HepG2 (cell line): Measurements from ENCODE around the gene EEF1E1. TPM values are rescaled to one million over a fixed set of nuclear protein-coding genes. Genes with fewer than 3 reads are reported as not detected.

Experiments used
- AHDC1 ChIP-seq: sonication (generic); formaldehyde crosslinking; IDR thresholded peaks from 2 replicates; pipeline ENCODE4 v1.5.1; 2020; ENCODE audit warnings: mild to moderate bottlenecking, missing genetic modification reagents, borderline replicate concordance
- ATF2 ChIP-seq: sonication (generic); formaldehyde crosslinking; IDR thresholded peaks from 2 replicates; pipeline ENCODE4 v1.4.0; 2020; ENCODE audit warnings: missing genetic modification reagents
- CBFB ChIP-seq: sonication (generic); formaldehyde crosslinking; IDR thresholded peaks from 2 replicates; pipeline ENCODE4 v1.4.0; 2020; ENCODE audit warnings: missing genetic modification reagents
- CSRNP1 ChIP-seq: sonication (generic); formaldehyde crosslinking; IDR thresholded peaks from 2 replicates; pipeline ENCODE4 v1.8.1; 2023; ENCODE audit warnings: mild to moderate bottlenecking, missing genetic modification reagents
- HIC2 ChIP-seq: sonication (generic); formaldehyde crosslinking; IDR thresholded peaks from 2 replicates; pipeline ENCODE4 v1.9.0; 2022; ENCODE audit warnings: low read depth, missing genetic modification reagents
- HMG20A ChIP-seq: IDR thresholded peaks from 2 replicates; pipeline ENCODE4 v1.6.1; 2016; ENCODE audit warnings: borderline replicate concordance
- HOXD1 ChIP-seq: sonication (generic); formaldehyde crosslinking; IDR thresholded peaks from 2 replicates; pipeline ENCODE4 v1.5.0; 2020; ENCODE audit warnings: missing genetic modification reagents
- MTA3 ChIP-seq: sonication (generic); formaldehyde crosslinking; IDR thresholded peaks from 2 replicates; pipeline ENCODE4 v1.4.0; 2020; ENCODE audit warnings: missing genetic modification reagents
- NR2F1 ChIP-seq, 2 experiments: fragments of 450-650 bp in 1 of 2; formaldehyde crosslinking in 1 of 2; IDR thresholded peaks; 2 replicates each; pipeline versions ENCODE4 v1.5.0 to v1.6.1; 2016 to 2020; ENCODE audit warnings: mild to moderate bottlenecking in 1 of 2, missing compliant biosample characterization in 1 of 2, missing genetic modification reagents in 1 of 2, moderate library complexity in 1 of 2
- RBAK ChIP-seq: sonication (generic); formaldehyde crosslinking; IDR thresholded peaks from 2 replicates; pipeline ENCODE4 v1.5.1; 2020; ENCODE audit warnings: mild to moderate bottlenecking, missing genetic modification reagents
- SOX5 ChIP-seq: IDR thresholded peaks from 2 replicates; pipeline ENCODE4 v1.6.1; 2016; ENCODE audit warnings: borderline replicate concordance
- TOE1 ChIP-seq: sonication (generic); formaldehyde crosslinking; IDR thresholded peaks from 2 replicates; pipeline ENCODE4 v1.4.0; 2020; ENCODE audit warnings: mild to moderate bottlenecking, missing genetic modification reagents
- WIZ ChIP-seq: sonication (generic); formaldehyde crosslinking; IDR thresholded peaks from 2 replicates; pipeline ENCODE4 v1.5.1; 2020; ENCODE audit warnings: mild to moderate bottlenecking, missing genetic modification reagents
- ZBTB26 ChIP-seq: IDR thresholded peaks from 2 replicates; pipeline ENCODE4 v1.6.1; 2016; ENCODE audit warnings: missing compliant biosample characterization, missing genetic modification reagents, borderline replicate concordance
- ZC3H13 ChIP-seq: sonication (generic); formaldehyde crosslinking; IDR thresholded peaks from 2 replicates; pipeline ENCODE4 v1.8.1; 2023; ENCODE audit warnings: mild to moderate bottlenecking, missing genetic modification reagents, moderate library complexity
- ZFX ChIP-seq: sonication (generic); formaldehyde crosslinking; IDR thresholded peaks from 2 replicates; pipeline ENCODE4 v1.4.0; 2020; ENCODE audit warnings: mild to moderate bottlenecking, low read depth, missing genetic modification reagents, moderate library complexity
- ZNF207 ChIP-seq: fragments of 450-650 bp; IDR thresholded peaks from 2 replicates; pipeline ENCODE4 v1.6.1; 2016; ENCODE audit warnings: antibody characterized with exemption, borderline replicate concordance
- ZNF616 ChIP-seq: sonication (generic); formaldehyde crosslinking; IDR thresholded peaks from 2 replicates; pipeline ENCODE4 v1.5.0; 2020; ENCODE audit warnings: low read depth, mild to moderate bottlenecking, missing genetic modification reagents
- ZNF775 ChIP-seq: sonication (generic); formaldehyde crosslinking; IDR thresholded peaks from 2 replicates; pipeline ENCODE4 v1.4.0; 2020; ENCODE audit warnings: missing genetic modification reagents, mild to moderate bottlenecking, moderate library complexity, borderline replicate concordance
- polyA plus RNA-seq, 8 experiments: library from polyadenylated mRNA; depleted of rRNA in 3 of 8; stranded (reverse) in 7 of 8; unstranded in 1 of 8; fragments of >200 nt; fragmentation: Illumina TruSeq in 4 of 8; extraction: Trizol in 4 of 8; gene quantifications; 2 replicates each; pipeline versions ENCODE4 v1.2.1 to v1.2.3, GENCODE V29; 2011 to 2016; ENCODE audit warnings: low read depth in 4 of 8, missing spikeins in 1 of 8, mixed read lengths in 1 of 8; ENCODE audit not compliant: insufficient read depth in 1 of 8
- total RNA-seq, 5 experiments: library from RNA; depleted of rRNA; stranded (reverse); fragments of >200 nt; fragmentation: Illumina TruSeq; extraction: Trizol; gene quantifications; 2 replicates each; pipeline ENCODE4 v1.2.3, GENCODE V29; 2016; ENCODE audit warnings: low read depth in 1 of 5

Gene EEF1E1
- total and polyA plus RNA-seq, 2 of the 13 experiments (the other 11 are each of a cell fraction or from before 2014, with no cell fraction given), result 128 to 188 TPM

GRCh38 chr6:8085053-8085511 lies 17.3 kb downstream of the EEF1E1 start (continued):
- peak; percentile 97 for TF ChIP-seq AHDC1 (CRISPR knock-in tag)
- peak; percentile 89; the same call in 1 of the 2 replicates for TF ChIP-seq SOX5 (CRISPR knock-in tag)
- no peak for TF ChIP-seq MTA3
- TF ChIP-seq TOE1 (CRISPR knock-in tag), result no peak
- TF ChIP-seq ZFX, result no peak; the same call in 1 of the 2 replicates
- TF ChIP-seq ZBTB26, result no peak; the same call in 1 of the 2 replicates
- TF ChIP-seq ZNF775 (CRISPR knock-in tag), result no peak
- no peak for TF ChIP-seq HOXD1 (CRISPR knock-in tag)
- peak; percentile 50; the same call in 1 of the 2 replicates for TF ChIP-seq HIC2 (CRISPR knock-in tag)
- no peak for TF ChIP-seq ZC3H13 (CRISPR knock-in tag)
- no peak for TF ChIP-seq RBAK (CRISPR knock-in tag)
- peak; percentile 98 for TF ChIP-seq HMG20A (CRISPR knock-in tag)
- TF ChIP-seq ATF2 (CRISPR knock-in tag), result peak; percentile 96
- peak; percentile 99 for TF ChIP-seq NR2F1 (CRISPR knock-in tag; IDR thresholded peaks at IDR 0.05)
- TF ChIP-seq CSRNP1 (CRISPR knock-in tag), result no peak
- no peak for TF ChIP-seq WIZ (CRISPR knock-in tag)
- TF ChIP-seq ZNF616 (CRISPR knock-in tag), result no peak
- TF ChIP-seq ZNF207, result no peak
- peak; percentile 85; the same call in 1 of the 2 replicates for TF ChIP-seq CBFB (CRISPR knock-in tag)
